ENCODE measurements around the gene HHATL. TPM values are rescaled to one million over a fixed set of nuclear protein-coding genes. Genes with fewer than 3 reads are reported as not detected.

Gene HHATL
- total RNA-seq, 4 donors from 2014 or later: 2.3 TPM; not detected in 3

DNA sequence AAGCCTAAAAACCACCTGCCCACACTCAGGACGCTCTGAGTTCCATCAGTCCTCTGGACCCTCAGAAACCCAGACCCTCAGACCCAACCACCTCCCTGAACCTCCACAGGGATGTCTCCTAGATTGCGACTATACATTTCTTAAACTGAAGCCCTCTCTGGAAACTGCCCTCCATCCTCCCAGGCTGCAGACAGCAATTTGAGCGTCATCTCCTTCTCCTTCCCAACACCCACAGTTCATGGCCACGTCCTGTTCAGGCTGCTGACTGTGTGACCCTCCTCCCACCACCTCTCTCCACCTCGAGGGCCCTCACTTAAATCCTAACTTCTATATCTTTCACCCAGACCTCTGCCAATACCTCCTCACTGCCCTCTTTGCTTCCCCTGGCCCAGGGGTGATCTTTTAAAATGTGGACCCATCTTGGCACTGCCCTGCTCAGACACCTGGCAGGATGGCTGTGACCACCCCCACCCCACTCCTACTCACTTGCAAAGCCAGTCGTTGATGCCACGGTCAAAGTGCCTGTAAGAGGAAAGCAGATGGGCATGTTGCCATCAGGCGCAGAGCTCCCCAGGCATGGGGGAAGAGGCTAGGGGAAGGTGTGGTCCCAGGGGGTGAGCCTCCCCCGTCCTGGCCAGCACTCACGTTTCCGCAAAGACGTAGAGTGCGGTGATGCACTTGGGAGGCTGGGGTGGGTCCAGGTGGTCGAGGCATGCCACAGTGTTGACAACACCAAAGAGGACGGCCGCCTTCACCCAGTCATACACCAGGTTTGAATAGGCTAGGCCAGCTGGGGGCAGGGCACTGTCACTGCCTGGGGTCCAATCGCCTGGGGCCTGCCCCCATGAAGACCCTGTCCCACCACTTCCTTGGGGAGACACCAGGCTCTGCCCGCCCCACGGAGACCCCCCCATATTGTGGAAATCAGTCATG is 6.0 kb downstream of the HHATL start:
- TF ChIP-seq POLR2AphosphoS5 (IDR thresholded peaks at IDR 0.05) (no peak), EP300 (IDR thresholded peaks at IDR 0.05) (no peak), POLR2A (IDR thresholded peaks at IDR 0.05) (no peak)
- TF ChIP-seq, protein P1, sequence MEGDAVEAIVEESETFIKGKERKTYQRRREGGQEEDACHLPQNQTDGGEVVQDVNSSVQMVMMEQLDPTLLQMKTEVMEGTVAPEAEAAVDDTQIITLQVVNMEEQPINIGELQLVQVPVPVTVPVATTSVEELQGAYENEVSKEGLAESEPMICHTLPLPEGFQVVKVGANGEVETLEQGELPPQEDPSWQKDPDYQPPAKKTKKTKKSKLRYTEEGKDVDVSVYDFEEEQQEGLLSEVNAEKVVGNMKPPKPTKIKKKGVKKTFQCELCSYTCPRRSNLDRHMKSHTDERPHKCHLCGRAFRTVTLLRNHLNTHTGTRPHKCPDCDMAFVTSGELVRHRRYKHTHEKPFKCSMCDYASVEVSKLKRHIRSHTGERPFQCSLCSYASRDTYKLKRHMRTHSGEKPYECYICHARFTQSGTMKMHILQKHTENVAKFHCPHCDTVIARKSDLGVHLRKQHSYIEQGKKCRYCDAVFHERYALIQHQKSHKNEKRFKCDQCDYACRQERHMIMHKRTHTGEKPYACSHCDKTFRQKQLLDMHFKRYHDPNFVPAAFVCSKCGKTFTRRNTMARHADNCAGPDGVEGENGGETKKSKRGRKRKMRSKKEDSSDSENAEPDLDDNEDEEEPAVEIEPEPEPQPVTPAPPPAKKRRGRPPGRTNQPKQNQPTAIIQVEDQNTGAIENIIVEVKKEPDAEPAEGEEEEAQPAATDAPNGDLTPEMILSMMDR (IDR thresholded peaks at IDR 0.05): no peak
- 63% methylated on average over 15 of the region's 19 CpGs for WGBS
- Histone ChIP-seq H3K27ac (no peak overlapping the region), H3K36me3 (no peaks in the 10 kb centered on the region), H3K27me3 (no peaks in the 10 kb centered on the region), H3K4me3 (no peak overlapping the region), H3K9me3 (no peaks in the 10 kb centered on the region), H3K4me1 (no peaks in the 10 kb centered on the region)
- DNase-seq (ENCODE audit: low spot score in 2 of 2): no peak

DNA sequence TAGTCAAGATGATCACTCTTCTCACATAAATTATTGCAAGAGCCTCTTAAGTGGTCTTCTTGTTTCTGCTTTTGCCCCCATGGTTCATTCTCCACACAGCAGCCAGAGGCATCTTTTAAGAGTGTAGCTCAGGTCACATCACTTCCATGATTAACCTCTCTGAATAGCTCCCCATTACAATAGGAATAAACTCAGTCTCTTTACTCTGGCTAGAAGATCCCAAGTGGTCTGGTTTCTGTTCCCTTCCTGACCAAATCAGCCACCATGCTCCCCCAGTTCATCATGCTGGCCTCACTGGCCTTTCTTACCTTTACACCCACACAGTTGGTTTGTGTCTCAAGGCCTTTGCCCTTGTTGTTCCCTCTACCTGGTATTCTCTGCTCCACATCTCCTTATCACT is 8.2 kb downstream of the HHATL start:
- no peaks in the 10 kb centered on the region for H3K9me3 ChIP-seq
- H3K4me3 ChIP-seq: no peak overlapping the region
- H3K27ac ChIP-seq: no peak overlapping the region
- TF ChIP-seq, protein P1 (IDR thresholded peaks at IDR 0.05): no peak
- TF ChIP-seq EP300 (IDR thresholded peaks at IDR 0.05): no peak
- TF ChIP-seq POLR2A (IDR thresholded peaks at IDR 0.05): no peak
- TF ChIP-seq POLR2AphosphoS5 (IDR thresholded peaks at IDR 0.05): no peak
- H3K4me1 ChIP-seq: no peaks in the 10 kb centered on the region
- no peak for DNase-seq (ENCODE audit: low spot score in 2 of 2)
- no peaks in the 10 kb centered on the region for H3K27me3 ChIP-seq
- H3K36me3 ChIP-seq: no peaks in the 10 kb centered on the region

- Histone ChIP-seq H3K9me3 (no peaks in the 10 kb centered on the region), H3K27ac (no peak overlapping the region), H3K36me3 (no peaks in the 10 kb centered on the region), H3K4me3 (no peak overlapping the region), H3K4me1 (no peaks in the 10 kb centered on the region), H3K27me3 (no peaks in the 10 kb centered on the region)
- no peak for DNase-seq (ENCODE audit: low spot score in 2 of 2)
- 92% methylated on average over 3 of the region's 4 CpGs for WGBS
- no peak for TF ChIP-seq POLR2AphosphoS5 (IDR thresholded peaks at IDR 0.05)
- TF ChIP-seq, protein P1 (IDR thresholded peaks at IDR 0.05): no peak
- no peak for TF ChIP-seq POLR2A (IDR thresholded peaks at IDR 0.05)
- no peak for TF ChIP-seq EP300 (IDR thresholded peaks at IDR 0.05)
Measured at GRCh38 chr3:42693530-42693930, 9.1 kb downstream of the HHATL start.

DNA sequence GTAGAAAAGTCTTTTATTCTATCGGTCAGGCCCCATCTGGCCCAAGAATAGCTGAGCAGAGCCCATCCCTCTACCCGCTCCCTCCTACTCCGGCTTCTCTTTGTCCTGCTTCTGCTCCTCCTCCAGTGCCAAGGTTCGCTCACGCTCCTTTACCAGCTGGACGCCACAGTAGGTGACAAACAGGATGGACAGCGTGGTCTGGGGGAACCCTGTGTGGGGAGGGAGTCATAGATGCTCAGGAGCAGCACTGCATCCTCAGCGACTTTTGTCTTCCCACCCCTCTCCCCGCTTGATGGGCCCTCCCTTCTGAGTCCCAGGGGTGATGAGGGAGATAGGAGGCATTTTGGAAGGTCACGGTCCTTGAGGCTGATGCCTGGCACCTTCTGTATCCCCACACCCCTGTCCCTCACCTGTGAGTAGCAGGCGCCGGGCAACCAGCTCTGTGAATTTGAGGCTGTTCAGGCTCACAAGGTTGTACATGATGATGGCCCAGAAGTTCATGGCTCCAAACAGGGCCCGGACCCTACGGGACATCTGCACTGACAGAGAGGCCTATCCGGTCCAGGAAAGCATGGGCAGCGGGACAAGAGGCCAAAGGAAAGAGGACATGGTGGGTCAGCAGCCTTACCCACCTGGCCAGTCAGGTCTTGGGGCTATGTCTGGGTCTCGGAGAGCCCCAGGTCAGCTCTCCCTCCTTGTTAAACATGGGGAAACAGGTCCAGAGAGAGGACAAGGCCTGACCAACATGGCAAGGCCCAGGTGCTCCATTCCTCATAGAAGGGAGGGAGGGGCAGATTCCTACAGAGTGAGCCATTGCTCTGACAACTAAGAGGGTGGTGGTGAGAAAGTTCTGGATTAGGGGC is 9.7 kb downstream of the HHATL start:
- Histone ChIP-seq H3K9me3 (no peaks in the 10 kb centered on the region), H3K4me1 (no peaks in the 10 kb centered on the region), H3K27me3 (no peaks in the 10 kb centered on the region), H3K4me3 (no peak overlapping the region), H3K27ac (no peak overlapping the region), H3K36me3 (no peaks in the 10 kb centered on the region)
- TF ChIP-seq EP300 (IDR thresholded peaks at IDR 0.05): no peak
- TF ChIP-seq POLR2AphosphoS5 (IDR thresholded peaks at IDR 0.05): no peak
- TF ChIP-seq, protein P1 (IDR thresholded peaks at IDR 0.05): no peak
- TF ChIP-seq POLR2A (IDR thresholded peaks at IDR 0.05): no peak
- peak in 1 of 2 donors; percentile 39 for DNase-seq (ENCODE audit: low spot score in 2 of 2)
- WGBS: 88% methylated on average over 13 of the region's 17 CpGs

Measured in suprapubic skin (tissue), 4 donors.